ENCODE data around the gene CDK3. TPM values are rescaled to one million over a fixed set of nuclear protein-coding genes. Genes with fewer than 3 reads are reported as not detected.
A peak's percentile ranks its signal among the peaks of the same experiment; 100 is the strongest.
"Not testable (repeated sequence)": the region's sequence is repeated elsewhere in the genome, so short reads cannot be mapped to it uniquely, and the experiment has no call there.

Gene CDK3
- 1 to 10 TPM; 5.0 to 8.0 (median 5.8) TPM for total RNA-seq

- ATAC-seq (ENCODE audit: low FRiP score) (no peak), DNase-seq (ENCODE audit: low spot score) (no peak)
- no peak for TF ChIP-seq CTCF (IDR thresholded peaks at IDR 0.05)
Measured at GRCh38 chr17:76000755-76001521, at the start of gene CDK3. CDK3 (plus strand) TSS chr17:76000855; CDS start chr17:76001426, 571 bp downstream.

- no peak for DNase-seq (ENCODE audit: low spot score)
- ATAC-seq (ENCODE audit: low FRiP score): no peak
- TF ChIP-seq CTCF (IDR thresholded peaks at IDR 0.05): no peak
Measured at GRCh38 chr17:75950855-75951554, 49.6 kb upstream of the CDK3 start.

GRCh38 chr17:75959051-75959838 lies 41.4 kb upstream of the CDK3 start:
- peak; percentile 39 for ATAC-seq (ENCODE audit: low FRiP score)

GRCh38 chr17:75959839-75960511 lies 40.7 kb upstream of the CDK3 start:
- ATAC-seq (ENCODE audit: low FRiP score) (no peak), DNase-seq (ENCODE audit: low spot score) (no peak)
- no peak for TF ChIP-seq CTCF (IDR thresholded peaks at IDR 0.05)

More at GRCh38 chr17:75959051-75959838, 41.4 kb upstream of the CDK3 start:
- DNase-seq (ENCODE audit: low spot score): no peak
- no peak for TF ChIP-seq CTCF (IDR thresholded peaks at IDR 0.05)

- DNase-seq (ENCODE audit: low spot score): no peak
- ATAC-seq (ENCODE audit: low FRiP score): no peak
- no peak for TF ChIP-seq CTCF (IDR thresholded peaks at IDR 0.05)
Measured at GRCh38 chr17:75965468-75965867, 35.2 kb upstream of the CDK3 start.

- ATAC-seq (ENCODE audit: low FRiP score); DNase-seq (ENCODE audit: low spot score): not testable (repeated sequence)
Measured at GRCh38 chr17:75969044-75969443, 31.6 kb upstream of the CDK3 start.

Data from omental fat pad (tissue), 4 donors.